Loucy (cell line): ENCODE data around the gene TDP1.

ENCODE experiments used
- CTCF ChIP-seq: fragments of 200-600 bp; sonication (generic); conservative IDR thresholded peaks from 2 replicates; pipeline ENCODE4 v1.5.1; 2014; ENCODE audit warnings: mild to moderate bottlenecking, antibody characterized with exemption, low read length
- EZH2phosphoT487 ChIP-seq: fragments of 200-600 bp; IDR thresholded peaks from 2 replicates; pipeline ENCODE4 v1.6.1; 2018; ENCODE audit warnings: antibody characterized with exemption, mild to moderate bottlenecking, moderate library complexity, borderline replicate concordance

GRCh38 chr14:90050271-90050670 lies 94.5 kb downstream of the TDP1 start:
- TF ChIP-seq CTCF (no peak), EZH2phosphoT487 (no peak)
